ENCODE data around the gene ZNF423. TPM values are rescaled to one million over a fixed set of nuclear protein-coding genes. Genes with fewer than 3 reads are reported as not detected.

ZNF423 gene
- polyA plus RNA-seq, 4 donors = 0.54 to 10.3 (median 2.9) TPM; not detected in 1

- WGBS, 3 donors = 81 to 87% (median 81%) methylated on average over 13 of the region's 13 CpGs
- DNase-seq (no peak), FAIRE-seq (no peak)
These were observed 34.2 kb downstream of the ZNF423 start for GRCh38 chr16:49821614-49822282.

GRCh38 chr16:49821156-49821555 is 34.8 kb downstream of the ZNF423 start:
- no peaks in the 10 kb centered on the region for H3K9me3 ChIP-seq (ENCODE audit: control insufficient read depth in 2 of 2, insufficient read depth in 1 of 2, low read depth in 1 of 2, low read length in 1 of 2)
- DNase-seq = no peak
- 77 to 87% (median 81%) methylated on average over 9 of the region's 9 CpGs for WGBS, 3 donors
- no peak for FAIRE-seq
- no peak overlapping the region for H3K4me3 ChIP-seq (ENCODE audit: low read depth in 1 of 3, low read length in 3 of 3)
- H3K27ac ChIP-seq (ENCODE audit: low read depth in 1 of 3, low read length in 2 of 3) = no peak overlapping the region
- no peaks in the 10 kb centered on the region for H3K27me3 ChIP-seq (ENCODE audit: control insufficient read depth in 3 of 3, insufficient read depth in 3 of 3, low read length in 3 of 3)
- no peaks in the 10 kb centered on the region for H3K4me1 ChIP-seq (ENCODE audit: control insufficient read depth in 3 of 3, insufficient read depth in 2 of 3, low read depth in 1 of 3, low read length in 2 of 3)
- H3K36me3 ChIP-seq (ENCODE audit: control insufficient read depth in 3 of 3, insufficient read depth in 2 of 3, low read depth in 1 of 3, low read length in 3 of 3) = peaks cover 0 to 17% (median 0%) of the 10 kb centered on the region in 3 donors

More at GRCh38 chr16:49821614-49822282, 34.2 kb downstream of the ZNF423 start:
- H3K9me3 ChIP-seq (ENCODE audit: control insufficient read depth in 2 of 2, insufficient read depth in 1 of 2, low read depth in 1 of 2, low read length in 1 of 2) = no peaks in the 10 kb centered on the region
- peaks cover 0 to 17% (median 0%) of the 10 kb centered on the region in 3 donors for H3K36me3 ChIP-seq (ENCODE audit: control insufficient read depth in 3 of 3, insufficient read depth in 2 of 3, low read depth in 1 of 3, low read length in 3 of 3)
- no peak overlapping the region for H3K4me3 ChIP-seq (ENCODE audit: low read depth in 1 of 3, low read length in 3 of 3)
- no peaks in the 10 kb centered on the region for H3K27me3 ChIP-seq (ENCODE audit: control insufficient read depth in 3 of 3, insufficient read depth in 3 of 3, low read length in 3 of 3)
- H3K4me1 ChIP-seq (ENCODE audit: control insufficient read depth in 3 of 3, insufficient read depth in 2 of 3, low read depth in 1 of 3, low read length in 2 of 3) = peaks cover 0 to 2% (median 0%) of the 10 kb centered on the region in 3 donors
- no peak overlapping the region for H3K27ac ChIP-seq (ENCODE audit: low read depth in 1 of 3, low read length in 2 of 3)

GRCh38 chr16:49817754-49818507 is 38.0 kb downstream of the ZNF423 start:
- FAIRE-seq (no peak), DNase-seq (no peak)
- Histone ChIP-seq H3K9me3 (ENCODE audit: control insufficient read depth in 2 of 2, insufficient read depth in 1 of 2, low read depth in 1 of 2, low read length in 1 of 2) (no peaks in the 10 kb centered on the region), H3K36me3 (ENCODE audit: control insufficient read depth in 3 of 3, insufficient read depth in 2 of 3, low read depth in 1 of 3, low read length in 3 of 3) (peaks cover 0 to 30% (median 0%) of the 10 kb centered on the region in 3 donors), H3K4me1 (ENCODE audit: control insufficient read depth in 3 of 3, insufficient read depth in 2 of 3, low read depth in 1 of 3, low read length in 2 of 3) (no peaks in the 10 kb centered on the region), H3K27ac (ENCODE audit: low read depth in 1 of 3, low read length in 2 of 3) (no peak overlapping the region), H3K27me3 (ENCODE audit: control insufficient read depth in 3 of 3, insufficient read depth in 3 of 3, low read length in 3 of 3) (no peaks in the 10 kb centered on the region), H3K4me3 (ENCODE audit: low read depth in 1 of 3, low read length in 3 of 3) (no peak overlapping the region)
- WGBS, 3 donors = 80 to 91% (median 82%) methylated on average over 13 of the region's 13 CpGs

- WGBS, 3 donors = 71 to 76% (median 73%) methylated on average over 8 of the region's 8 CpGs
- Histone ChIP-seq H3K9me3 (ENCODE audit: control insufficient read depth in 2 of 2, insufficient read depth in 1 of 2, low read depth in 1 of 2, low read length in 1 of 2) (no peaks in the 10 kb centered on the region), H3K4me1 (ENCODE audit: control insufficient read depth in 3 of 3, insufficient read depth in 2 of 3, low read depth in 1 of 3, low read length in 2 of 3) (peaks cover 0 to 3% (median 0%) of the 10 kb centered on the region in 3 donors), H3K27me3 (ENCODE audit: control insufficient read depth in 3 of 3, insufficient read depth in 3 of 3, low read length in 3 of 3) (no peaks in the 10 kb centered on the region), H3K4me3 (ENCODE audit: low read depth in 1 of 3, low read length in 3 of 3) (no peak overlapping the region), H3K27ac (ENCODE audit: low read depth in 1 of 3, low read length in 2 of 3) (no peak overlapping the region), H3K36me3 (ENCODE audit: control insufficient read depth in 3 of 3, insufficient read depth in 2 of 3, low read depth in 1 of 3, low read length in 3 of 3) (peaks cover 0 to 30% (median 0%) of the 10 kb centered on the region in 3 donors)
- DNase-seq (no peak), FAIRE-seq (no peak)
These were observed 39.0 kb downstream of the ZNF423 start for GRCh38 chr16:49816875-49817274.

GRCh38 chr16:49811644-49812334 is 44.1 kb downstream of the ZNF423 start:
- Histone ChIP-seq H3K4me3 (ENCODE audit: low read depth in 1 of 3, low read length in 3 of 3) (no peak overlapping the region), H3K27me3 (ENCODE audit: control insufficient read depth in 3 of 3, insufficient read depth in 3 of 3, low read length in 3 of 3) (no peaks in the 10 kb centered on the region), H3K27ac (ENCODE audit: low read depth in 1 of 3, low read length in 2 of 3) (no peak overlapping the region), H3K36me3 (ENCODE audit: control insufficient read depth in 3 of 3, insufficient read depth in 2 of 3, low read depth in 1 of 3, low read length in 3 of 3) (peaks cover 0 to 15% (median 0%) of the 10 kb centered on the region in 3 donors), H3K9me3 (ENCODE audit: control insufficient read depth in 2 of 2, insufficient read depth in 1 of 2, low read depth in 1 of 2, low read length in 1 of 2) (no peaks in the 10 kb centered on the region), H3K4me1 (ENCODE audit: control insufficient read depth in 3 of 3, insufficient read depth in 2 of 3, low read depth in 1 of 3, low read length in 2 of 3) (peaks cover 0 to 9% (median 0%) of the 10 kb centered on the region in 3 donors)
- DNase-seq = peak in 1 of 2 donors; percentile 37
- FAIRE-seq = no peak
- WGBS, 3 donors = 60 to 64% (median 62%) methylated on average over 11 to 13 of the region's 13 CpGs

GRCh38 chr16:49810831-49811230 is 45.1 kb downstream of the ZNF423 start:
- WGBS, 3 donors = 60 to 77% (median 63%) methylated on average over 9 of the region's 9 CpGs
- Histone ChIP-seq H3K4me1 (ENCODE audit: control insufficient read depth in 3 of 3, insufficient read depth in 2 of 3, low read depth in 1 of 3, low read length in 2 of 3) (peaks cover 0 to 9% (median 0%) of the 10 kb centered on the region in 3 donors), H3K4me3 (ENCODE audit: low read depth in 1 of 3, low read length in 3 of 3) (no peak overlapping the region), H3K27ac (ENCODE audit: low read depth in 1 of 3, low read length in 2 of 3) (no peak overlapping the region), H3K36me3 (ENCODE audit: control insufficient read depth in 3 of 3, insufficient read depth in 2 of 3, low read depth in 1 of 3, low read length in 3 of 3) (peaks cover 0 to 15% (median 0%) of the 10 kb centered on the region in 3 donors), H3K27me3 (ENCODE audit: control insufficient read depth in 3 of 3, insufficient read depth in 3 of 3, low read length in 3 of 3) (no peaks in the 10 kb centered on the region), H3K9me3 (ENCODE audit: control insufficient read depth in 2 of 2, insufficient read depth in 1 of 2, low read depth in 1 of 2, low read length in 1 of 2) (no peaks in the 10 kb centered on the region)
- DNase-seq = no peak
- no peak for FAIRE-seq

- H3K27me3 ChIP-seq (ENCODE audit: control insufficient read depth in 3 of 3, insufficient read depth in 3 of 3, low read length in 3 of 3) = no peaks in the 10 kb centered on the region
- peaks cover 0 to 11% (median 0%) of the 10 kb centered on the region in 3 donors for H3K36me3 ChIP-seq (ENCODE audit: control insufficient read depth in 3 of 3, insufficient read depth in 2 of 3, low read depth in 1 of 3, low read length in 3 of 3)
- DNase-seq = no peak
- whole genome bisulfite sequencing, 3 donors = 73 to 84% (median 79%) methylated on average over 8 of the region's 8 CpGs
- no peak overlapping the region for H3K27ac ChIP-seq (ENCODE audit: low read depth in 1 of 3, low read length in 2 of 3)
- FAIRE-seq = no peak
- H3K4me1 ChIP-seq (ENCODE audit: control insufficient read depth in 3 of 3, insufficient read depth in 2 of 3, low read depth in 1 of 3, low read length in 2 of 3) = peaks cover 0 to 9% (median 0%) of the 10 kb centered on the region in 3 donors
- no peaks in the 10 kb centered on the region for H3K9me3 ChIP-seq (ENCODE audit: control insufficient read depth in 2 of 2, insufficient read depth in 1 of 2, low read depth in 1 of 2, low read length in 1 of 2)
- H3K4me3 ChIP-seq (ENCODE audit: low read depth in 1 of 3, low read length in 3 of 3) = no peak overlapping the region
These were observed 46.4 kb downstream of the ZNF423 start for GRCh38 chr16:49809561-49809960.

GRCh38 chr16:49809062-49809461 is 46.9 kb downstream of the ZNF423 start:
- WGBS, 3 donors = 74 to 87% (median 81%) methylated on average over 17 of the region's 17 CpGs
- Histone ChIP-seq H3K4me1 (ENCODE audit: control insufficient read depth in 3 of 3, insufficient read depth in 2 of 3, low read depth in 1 of 3, low read length in 2 of 3) (peaks cover 0 to 9% (median 0%) of the 10 kb centered on the region in 3 donors), H3K36me3 (ENCODE audit: control insufficient read depth in 3 of 3, insufficient read depth in 2 of 3, low read depth in 1 of 3, low read length in 3 of 3) (peaks cover 0 to 9% (median 0%) of the 10 kb centered on the region in 3 donors), H3K27me3 (ENCODE audit: control insufficient read depth in 3 of 3, insufficient read depth in 3 of 3, low read length in 3 of 3) (no peaks in the 10 kb centered on the region), H3K9me3 (ENCODE audit: control insufficient read depth in 2 of 2, insufficient read depth in 1 of 2, low read depth in 1 of 2, low read length in 1 of 2) (no peaks in the 10 kb centered on the region), H3K27ac (ENCODE audit: low read depth in 1 of 3, low read length in 2 of 3) (peak overlapping the region in 1 of 3 donors; percentile 17), H3K4me3 (ENCODE audit: low read depth in 1 of 3, low read length in 3 of 3) (no peak overlapping the region)
- DNase-seq = no peak
- no peak for FAIRE-seq

Measured in small intestine (tissue), 7 donors.